Osteoblast (primary cell): Measurements from ENCODE around the gene SUN2. TPM values are rescaled to one million over a fixed set of nuclear protein-coding genes. Genes with fewer than 3 reads are reported as not detected.

Experiments used
- DNase-seq: peaks from one replicate; pipeline ENCODE4 v3.0.0; 2011; ENCODE audit warnings: low spot score, mixed read lengths; ENCODE audit not compliant: insufficient read length; ENCODE audit errors: missing footprints
- H2AFZ ChIP-seq: 2 replicates; pipeline ENCODE4 v1.6.0; 2011; ENCODE audit warnings: mild to moderate bottlenecking, low read length
- H3K27ac ChIP-seq: 2 replicates; pipeline ENCODE4 v1.5.1; 2011; ENCODE audit warnings: mild to moderate bottlenecking, low read depth, low read length, moderate library complexity
- H3K27me3 ChIP-seq: 2 replicates; pipeline ENCODE4 v1.6.0; 2012; ENCODE audit warnings: mild to moderate bottlenecking, control low read depth, inconsistent platforms, low read length, moderate library complexity; ENCODE audit not compliant: insufficient read depth
- H3K36me3 ChIP-seq: 2 replicates; pipeline ENCODE4 v1.5.1; 2011; ENCODE audit warnings: mild to moderate bottlenecking, low read length, control low read depth, moderate library complexity; ENCODE audit not compliant: insufficient read depth
- H3K4me1 ChIP-seq: 2 replicates; pipeline ENCODE4 v1.5.1; 2011; ENCODE audit warnings: mild to moderate bottlenecking, low read length, control low read depth, moderate library complexity; ENCODE audit not compliant: insufficient read depth
- H3K4me2 ChIP-seq: 2 replicates; pipeline ENCODE4 v1.6.0; 2011; ENCODE audit warnings: mild to moderate bottlenecking, low read length; ENCODE audit not compliant: insufficient read depth
- H3K4me3 ChIP-seq: fragments of 200-600 bp; sonication (generic); 3 replicates; pipeline ENCODE4 v1.5.1; 2012; ENCODE audit warnings: mild to moderate bottlenecking, low read length, inconsistent platforms; ENCODE audit not compliant: insufficient read depth
- H3K79me2 ChIP-seq: 2 replicates; pipeline ENCODE4 v1.6.0; 2012; ENCODE audit warnings: mild to moderate bottlenecking, low read length, control low read depth, inconsistent platforms; ENCODE audit not compliant: insufficient read depth
- H3K9me3 ChIP-seq: 2 replicates; pipeline ENCODE4 v1.5.1; 2011; ENCODE audit warnings: low read depth, low read length, control low read depth
- H4K20me1 ChIP-seq: 2 replicates; pipeline ENCODE4 v1.6.0; 2012; ENCODE audit warnings: mild to moderate bottlenecking, low read length, control low read depth; ENCODE audit not compliant: insufficient read depth
- CTCF ChIP-seq: IDR thresholded peaks from 2 replicates; pipeline ENCODE4 v1.5.1; 2011; ENCODE audit warnings: mild to moderate bottlenecking, low read depth, low read length, moderate library complexity; ENCODE audit errors: extremely low read depth
- total RNA-seq: library from RNA; depleted of rRNA; stranded (reverse); fragments of >200 nt; gene quantifications from 2 replicates; pipeline ENCODE4 v1.2.3, GENCODE V29; 2012

Gene SUN2
- total RNA-seq, 1 donor = 105 TPM

- no peaks in the 10 kb centered on the region for H3K9me3 ChIP-seq
- no peaks in the 10 kb centered on the region for H3K4me1 ChIP-seq
- peak; percentile 78 for DNase-seq
- peaks cover 86% of the 10 kb centered on the region for H3K36me3 ChIP-seq
- TF ChIP-seq CTCF = no peak
- no peaks in the 10 kb centered on the region for H3K27me3 ChIP-seq
- no peak overlapping the region for H3K4me2 ChIP-seq
- no peak overlapping the region for H3K27ac ChIP-seq
- H2AFZ ChIP-seq = no peak overlapping the region
- peaks cover 16% of the 10 kb centered on the region for H4K20me1 ChIP-seq
- H3K79me2 ChIP-seq = no peaks in the 10 kb centered on the region
- H3K4me3 ChIP-seq = no peak overlapping the region
Measured at GRCh38 chr22:38728871-38729796, 26.7 kb downstream of the SUN2 start.

GRCh38 chr22:38727530-38728451 is 28.0 kb downstream of the SUN2 start:
- no peak overlapping the region for H3K27ac ChIP-seq
- no peaks in the 10 kb centered on the region for H3K79me2 ChIP-seq
- H3K4me3 ChIP-seq = no peak overlapping the region
- peaks cover 13% of the 10 kb centered on the region for H4K20me1 ChIP-seq
- DNase-seq = no peak
- H3K9me3 ChIP-seq = no peaks in the 10 kb centered on the region
- H3K27me3 ChIP-seq = no peaks in the 10 kb centered on the region
- no peak for TF ChIP-seq CTCF
- peaks cover 91% of the 10 kb centered on the region for H3K36me3 ChIP-seq
- H3K4me1 ChIP-seq = no peaks in the 10 kb centered on the region
- H2AFZ ChIP-seq = no peak overlapping the region
- no peak overlapping the region for H3K4me2 ChIP-seq

- Histone ChIP-seq H3K4me2 (no peak overlapping the region), H3K36me3 (peaks cover 97% of the 10 kb centered on the region), H4K20me1 (peaks cover 13% of the 10 kb centered on the region), H3K27ac (no peak overlapping the region), H3K4me3 (no peak overlapping the region), H3K9me3 (no peaks in the 10 kb centered on the region), H3K79me2 (no peaks in the 10 kb centered on the region), H3K27me3 (no peaks in the 10 kb centered on the region), H2AFZ (no peak overlapping the region), H3K4me1 (no peaks in the 10 kb centered on the region)
- TF ChIP-seq CTCF = no peak
- no peak for DNase-seq
Measured at GRCh38 chr22:38727123-38727522, 28.7 kb downstream of the SUN2 start.
